Glomerular endothelial cell (primary cell): Measurements from ENCODE around the gene CEP104. TPM values are rescaled to one million over a fixed set of nuclear protein-coding genes. Genes with fewer than 3 reads are reported as not detected.

Source experiments
- DNase-seq: peaks from one replicate; pipeline ENCODE4 v3.0.0-alpha.2; 2011; ENCODE audit warnings: low read depth, low spot score; ENCODE audit errors: extremely low read depth
- total RNA-seq: library from RNA; depleted of rRNA; stranded (reverse); fragments of >200 nt; gene quantifications from 2 replicates; pipeline ENCODE4 v1.2.3, GENCODE V29; 2015

CEP104 gene
- total RNA-seq, 1 donor from 2014 or later = 30.5 TPM

GRCh38 chr1:3767328-3767925, 89.6 kb downstream of the CEP104 start:
- DNase-seq = no peak

- no peak for DNase-seq
These were observed 93.5 kb downstream of the CEP104 start for GRCh38 chr1:3763351-3764125.

- DNase-seq = no peak
These were observed 94.2 kb downstream of the CEP104 start for GRCh38 chr1:3762873-3763228.

GRCh38 chr1:3762151-3762872, 94.7 kb downstream of the CEP104 start:
- no peak for DNase-seq

Other genes starting within 250 kb of the CEP104 start
- 30.1 and 57.6 TPM in 2 replicates for gene MEGF6, start 245.7 kb downstream of the CEP104 start, total RNA-seq
- gene TPRG1L, start 232.2 kb downstream of the CEP104 start, total RNA-seq = 59.8 and 71.5 TPM in 2 replicates
- 21.0 and 22.5 TPM in 2 replicates for gene WRAP73, start 207.1 kb downstream of the CEP104 start, total RNA-seq
- 0.88 TPM in 1 of 2 replicates, not detected in the other for gene TP73, start 204.7 kb downstream of the CEP104 start, total RNA-seq
- not detected in 2 replicates for gene CCDC27, start 104.8 kb downstream of the CEP104 start, total RNA-seq
- gene SMIM1, start 84.5 kb downstream of the CEP104 start, total RNA-seq = 0.82 and 2.0 TPM in 2 replicates
- gene LRRC47, start 60.7 kb downstream of the CEP104 start, total RNA-seq = 33.2 and 38.9 TPM in 2 replicates
- gene DFFB, start 265 bp upstream of the CEP104 start, total RNA-seq = 7.8 and 13.9 TPM in 2 replicates
- 23.5 and 25.8 TPM in 2 replicates for gene C1orf174, start 43.1 kb upstream of the CEP104 start, total RNA-seq